Nucleus accumbens (tissue), 56 donors: ENCODE measurements around the gene NFKBIL1.

Source experiments
- DNase-seq, 56 donors: peaks; one replicate each; lab custom pipeline; 2025; lab: John Stamatoyannopoulos, UW

The NFKBIL1 gene

GRCh38 chr6:31558631-31559500 lies 11.5 kb downstream of the NFKBIL1 start:
- peak in 33 of 56 donors; percentile 9 to 71 (median 45) for DNase-seq

GRCh38 chr6:31559606-31559957 lies 12.2 kb downstream of the NFKBIL1 start:
- DNase-seq, result no peak

DNA sequence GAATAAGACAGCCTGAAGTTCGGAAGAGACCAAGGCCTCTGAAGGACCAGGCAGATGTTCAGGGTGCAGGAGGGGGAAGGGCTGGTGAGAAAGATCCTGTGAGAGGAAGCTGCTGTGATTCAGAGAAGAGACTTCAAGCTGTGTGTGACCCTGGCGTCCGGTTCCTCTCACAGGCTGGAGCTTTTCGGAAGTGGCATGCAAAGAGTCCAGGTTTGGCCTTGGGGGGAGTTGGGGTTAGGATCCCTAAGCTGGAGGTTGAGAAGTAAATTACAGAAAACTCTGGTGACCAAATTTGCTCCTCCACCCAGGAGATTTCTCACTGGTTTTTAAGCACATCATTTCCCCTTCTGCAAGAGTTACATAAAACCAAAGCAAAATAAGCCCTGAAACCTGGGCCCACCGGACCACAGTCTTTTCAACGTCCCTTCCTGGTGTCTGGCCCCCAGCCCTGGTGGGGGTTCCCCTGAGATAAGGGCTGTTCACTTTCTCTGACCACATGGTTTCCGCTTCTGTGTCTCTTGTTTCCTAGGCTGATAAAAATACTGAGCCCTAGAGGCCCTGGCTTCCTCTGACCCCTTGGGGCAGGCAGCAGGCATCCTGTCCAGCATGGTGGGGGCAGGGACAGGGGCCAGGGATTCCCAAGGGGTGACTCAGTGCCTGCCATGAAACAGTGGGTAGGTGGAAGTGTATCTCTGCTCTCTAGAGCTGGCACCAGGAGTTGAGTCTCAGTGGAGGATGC lies 12.7 kb downstream of the NFKBIL1 start:
- peak in 21 of 56 donors; percentile 3 to 46 (median 18) for DNase-seq

GRCh38 chr6:31560697-31561058 lies 13.3 kb downstream of the NFKBIL1 start:
- no peak for DNase-seq

DNA sequence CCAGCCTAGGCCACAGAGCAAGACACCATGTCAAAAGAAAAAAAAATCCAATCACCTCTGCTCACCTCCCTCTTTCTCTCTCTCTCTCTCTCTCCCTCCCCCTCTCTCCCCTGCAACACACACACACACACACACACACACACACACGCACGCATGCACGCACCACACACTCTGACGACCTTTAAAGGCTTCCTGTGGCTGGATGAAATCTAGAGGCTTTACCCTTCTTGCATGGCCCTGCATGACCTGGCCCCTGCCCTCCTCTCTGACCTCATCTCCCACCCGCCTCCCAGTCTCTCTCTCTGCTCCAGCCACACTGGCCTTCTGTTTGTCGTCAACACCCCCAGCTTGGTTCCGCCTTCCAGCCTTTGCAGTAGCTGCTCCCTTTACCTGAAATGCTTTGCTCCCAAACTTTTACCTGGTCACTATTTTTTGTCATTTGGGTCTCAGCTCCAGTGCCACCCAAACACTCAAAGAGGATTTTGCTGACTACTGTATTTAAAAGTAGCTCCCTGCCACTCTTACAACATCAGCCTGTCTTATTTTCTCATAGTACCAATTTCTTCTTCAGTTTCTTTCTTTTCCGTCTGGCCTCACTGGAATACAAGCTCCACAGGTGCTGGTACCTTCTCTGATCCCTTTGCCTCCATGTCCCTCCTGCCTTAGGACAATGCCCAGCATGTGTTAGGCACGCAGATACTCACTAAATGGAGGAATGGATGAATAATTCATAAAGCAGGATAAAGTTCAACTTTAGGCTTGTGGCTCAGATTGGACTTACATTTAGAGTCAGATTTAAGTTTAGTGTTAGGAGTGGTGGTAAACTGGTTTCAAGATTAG lies 20.3 kb downstream of the NFKBIL1 start:
- no peak for DNase-seq

DNA sequence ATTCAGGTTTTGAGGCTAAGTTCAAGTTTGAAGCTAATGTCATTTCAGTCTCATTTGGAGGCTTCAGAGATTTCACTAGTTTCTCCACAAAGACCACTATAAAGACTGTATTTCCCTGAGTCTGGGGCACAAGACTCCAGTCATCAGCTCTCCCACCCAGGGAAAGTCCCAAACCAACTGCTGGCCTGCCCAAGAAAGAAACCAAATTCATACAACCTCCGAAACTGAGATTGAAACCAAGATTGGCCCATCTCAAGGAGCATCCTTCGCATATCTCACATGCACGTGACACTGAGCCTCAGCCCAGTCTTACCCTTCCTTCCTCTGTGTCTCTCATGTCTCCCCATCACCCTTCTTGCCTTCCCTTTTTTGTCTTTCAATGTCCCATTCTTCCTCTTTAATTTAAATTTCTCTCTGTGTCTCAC lies 21.1 kb downstream of the NFKBIL1 start:
- no peak for DNase-seq

DNA sequence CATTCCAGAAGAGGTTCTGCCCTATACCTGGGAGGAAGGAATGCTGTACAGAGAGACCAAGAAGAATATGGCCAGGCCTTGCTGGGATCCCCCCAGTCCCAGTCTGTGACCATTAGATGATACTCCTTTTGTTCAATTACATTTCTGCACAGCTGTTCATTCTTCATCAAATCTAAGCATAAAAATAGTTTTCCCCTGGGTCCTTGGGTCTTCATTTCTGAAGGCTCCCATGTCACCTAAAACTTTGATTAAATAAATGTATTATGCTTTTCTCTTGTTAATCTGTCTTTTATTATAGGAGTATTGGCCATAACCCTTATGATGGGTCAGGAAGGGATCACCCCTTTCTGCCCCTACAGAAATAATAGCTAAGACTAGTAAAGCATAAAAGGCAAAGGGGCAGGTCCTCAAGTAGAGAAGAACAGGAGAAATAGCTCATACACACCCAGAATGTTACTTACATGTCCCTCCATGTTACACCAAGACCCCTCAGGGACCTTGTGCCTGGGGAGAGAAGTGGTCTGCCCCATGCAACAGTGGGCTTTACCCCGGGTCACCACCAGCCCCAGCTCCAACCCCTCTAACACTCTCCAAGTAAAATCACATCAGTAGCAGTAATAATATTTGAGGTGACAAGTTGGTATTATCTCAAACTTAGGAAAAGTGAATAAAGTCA lies 22.6 kb downstream of the NFKBIL1 start:
- DNase-seq, result no peak

DNA sequence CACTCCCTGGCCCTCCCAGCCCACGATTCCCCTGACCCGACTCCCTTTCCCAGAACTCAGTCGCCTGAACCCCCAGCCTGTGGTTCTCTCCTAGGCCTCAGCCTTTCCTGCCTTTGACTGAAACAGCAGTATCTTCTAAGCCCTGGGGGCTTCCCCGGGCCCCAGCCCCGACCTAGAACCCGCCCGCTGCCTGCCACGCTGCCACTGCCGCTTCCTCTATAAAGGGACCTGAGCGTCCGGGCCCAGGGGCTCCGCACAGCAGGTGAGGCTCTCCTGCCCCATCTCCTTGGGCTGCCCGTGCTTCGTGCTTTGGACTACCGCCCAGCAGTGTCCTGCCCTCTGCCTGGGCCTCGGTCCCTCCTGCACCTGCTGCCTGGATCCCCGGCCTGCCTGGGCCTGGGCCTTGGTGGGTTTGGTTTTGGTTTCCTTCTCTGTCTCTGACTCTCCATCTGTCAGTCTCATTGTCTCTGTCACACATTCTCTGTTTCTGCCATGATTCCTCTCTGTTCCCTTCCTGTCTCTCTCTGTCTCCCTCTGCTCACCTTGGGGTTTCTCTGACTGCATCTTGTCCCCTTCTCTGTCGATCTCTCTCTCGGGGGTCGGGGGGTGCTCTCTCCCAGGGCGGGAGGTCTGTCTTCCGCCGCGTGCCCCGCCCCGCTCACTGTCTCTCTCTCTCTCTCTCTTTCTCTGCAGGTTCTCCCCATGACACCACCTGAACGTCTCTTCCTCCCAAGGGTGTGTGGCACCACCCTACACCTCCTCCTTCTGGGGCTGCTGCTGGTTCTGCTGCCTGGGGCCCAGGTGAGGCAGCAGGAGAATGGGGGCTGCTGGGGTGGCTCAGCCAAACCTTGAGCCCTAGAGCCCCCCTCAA lies 24.9 kb downstream of the NFKBIL1 start, which contains the start of gene LTA:
TSS of gene LTA (plus strand) at position 249 of the 871 bp plus-strand sequence. CDS start at position 703, 454 bp downstream.
- no peak for DNase-seq

DNA sequence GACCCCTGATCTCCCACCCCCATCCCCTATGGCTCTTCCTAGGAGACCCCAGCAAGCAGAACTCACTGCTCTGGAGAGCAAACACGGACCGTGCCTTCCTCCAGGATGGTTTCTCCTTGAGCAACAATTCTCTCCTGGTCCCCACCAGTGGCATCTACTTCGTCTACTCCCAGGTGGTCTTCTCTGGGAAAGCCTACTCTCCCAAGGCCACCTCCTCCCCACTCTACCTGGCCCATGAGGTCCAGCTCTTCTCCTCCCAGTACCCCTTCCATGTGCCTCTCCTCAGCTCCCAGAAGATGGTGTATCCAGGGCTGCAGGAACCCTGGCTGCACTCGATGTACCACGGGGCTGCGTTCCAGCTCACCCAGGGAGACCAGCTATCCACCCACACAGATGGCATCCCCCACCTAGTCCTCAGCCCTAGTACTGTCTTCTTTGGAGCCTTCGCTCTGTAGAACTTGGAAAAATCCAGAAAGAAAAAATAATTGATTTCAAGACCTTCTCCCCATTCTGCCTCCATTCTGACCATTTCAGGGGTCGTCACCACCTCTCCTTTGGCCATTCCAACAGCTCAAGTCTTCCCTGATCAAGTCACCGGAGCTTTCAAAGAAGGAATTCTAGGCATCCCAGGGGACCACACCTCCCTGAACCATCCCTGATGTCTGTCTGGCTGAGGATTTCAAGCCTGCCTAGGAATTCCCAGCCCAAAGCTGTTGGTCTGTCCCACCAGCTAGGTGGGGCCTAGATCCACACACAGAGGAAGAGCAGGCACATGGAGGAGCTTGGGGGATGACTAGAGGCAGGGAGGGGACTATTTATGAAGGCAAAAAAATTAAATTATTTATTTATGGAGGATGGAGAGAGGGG lies 26.1 kb downstream of the NFKBIL1 start:
- DNase-seq, result no peak

GRCh38 chr6:31574106-31575061 lies 27.0 kb downstream of the NFKBIL1 start:
- DNase-seq, result no peak

- peak in 14 of 56 donors; percentile 3 to 45 (median 14) for DNase-seq
These were observed 28.0 kb downstream of the NFKBIL1 start, which contains the start of gene TNF for GRCh38 chr6:31575335-31575901. TNF (plus strand) TSS chr6:31575565; CDS start chr6:31575742, 177 bp downstream.

GRCh38 chr6:31575952-31576685 lies 28.7 kb downstream of the NFKBIL1 start:
- DNase-seq, result no peak

DNA sequence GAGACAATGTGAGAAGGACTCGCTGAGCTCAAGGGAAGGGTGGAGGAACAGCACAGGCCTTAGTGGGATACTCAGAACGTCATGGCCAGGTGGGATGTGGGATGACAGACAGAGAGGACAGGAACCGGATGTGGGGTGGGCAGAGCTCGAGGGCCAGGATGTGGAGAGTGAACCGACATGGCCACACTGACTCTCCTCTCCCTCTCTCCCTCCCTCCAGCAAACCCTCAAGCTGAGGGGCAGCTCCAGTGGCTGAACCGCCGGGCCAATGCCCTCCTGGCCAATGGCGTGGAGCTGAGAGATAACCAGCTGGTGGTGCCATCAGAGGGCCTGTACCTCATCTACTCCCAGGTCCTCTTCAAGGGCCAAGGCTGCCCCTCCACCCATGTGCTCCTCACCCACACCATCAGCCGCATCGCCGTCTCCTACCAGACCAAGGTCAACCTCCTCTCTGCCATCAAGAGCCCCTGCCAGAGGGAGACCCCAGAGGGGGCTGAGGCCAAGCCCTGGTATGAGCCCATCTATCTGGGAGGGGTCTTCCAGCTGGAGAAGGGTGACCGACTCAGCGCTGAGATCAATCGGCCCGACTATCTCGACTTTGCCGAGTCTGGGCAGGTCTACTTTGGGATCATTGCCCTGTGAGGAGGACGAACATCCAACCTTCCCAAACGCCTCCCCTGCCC lies 29.6 kb downstream of the NFKBIL1 start:
- no peak for DNase-seq

- no peak for DNase-seq
These were observed 30.2 kb downstream of the NFKBIL1 start for GRCh38 chr6:31577579-31577966.
